Heart left ventricle (tissue), 16 donors: Measurements from ENCODE around the gene UBE2QL1. TPM values are rescaled to one million over a fixed set of nuclear protein-coding genes. Genes with fewer than 3 reads are reported as not detected.

ENCODE experiments used
- ATAC-seq, 4 donors: fragments of 200-7000 bp; cut with Tn5 transposase; one replicate each; pipeline ENCODE4 v1.9.1; 2020 to 2022; ENCODE audit warnings: moderate library complexity in 4 of 4, mild to moderate bottlenecking in 3 of 4, moderate number of reproducible peaks in 1 of 4
- DNase-seq, 5 donors: peaks; one replicate each; pipeline ENCODE4 v3.0.0-alpha.2; 2020
- H3K27ac ChIP-seq, 12 donors: fragments of 200-600 bp; sonication (generic) in 4 of 12; one replicate each; pipeline versions ENCODE4 v1.5.0 to v1.8.0; 2016 to 2022; ENCODE audit warnings: mild to moderate bottlenecking in 2 of 12
- H3K27me3 ChIP-seq, 9 donors: fragments of 200-600 bp; sonication (generic) in 2 of 9; one replicate each; pipeline versions ENCODE4 v1.5.1 to v1.8.0; 2016 to 2022; ENCODE audit warnings: mild to moderate bottlenecking in 3 of 9
- H3K36me3 ChIP-seq, 9 donors: fragments of 200-600 bp; sonication (generic) in 2 of 9; one replicate each; pipeline versions ENCODE4 v1.5.0 to v1.8.0; 2018 to 2022; ENCODE audit warnings: mild to moderate bottlenecking in 2 of 9
- H3K4me1 ChIP-seq, 12 donors: fragments of 200-600 bp; sonication (generic) in 4 of 12; one replicate each; pipeline versions ENCODE4 v1.5.0 to v1.8.0; 2016 to 2022; ENCODE audit warnings: mild to moderate bottlenecking in 3 of 12
- H3K4me3 ChIP-seq, 12 donors: fragments of 200-600 bp; sonication (generic) in 4 of 12; one replicate each; pipeline versions ENCODE4 v1.5.0 to v1.8.0; 2017 to 2022; ENCODE audit warnings: mild to moderate bottlenecking in 9 of 12, moderate library complexity in 4 of 12
- H3K9me3 ChIP-seq, 12 donors: fragments of 200-600 bp; sonication (generic) in 4 of 12; one replicate each; pipeline versions ENCODE4 v1.5.0 to v1.8.0; 2016 to 2022; ENCODE audit warnings: mild to moderate bottlenecking in 1 of 12
- CTCF ChIP-seq, 12 donors: fragments of 200-600 bp; sonication (generic) in 4 of 12; IDR thresholded peaks; one replicate each; pipeline versions ENCODE4 v1.5.0 to v1.8.0; 2018 to 2022; ENCODE audit warnings: antibody characterized with exemption in 12 of 12, mild to moderate bottlenecking in 5 of 12
- POLR2A ChIP-seq, 2 donors: fragments of 450-650 bp; IDR thresholded peaks; one replicate each; pipeline ENCODE4 v1.6.1; 2017; ENCODE audit warnings: antibody characterized with exemption in 2 of 2, mild to moderate bottlenecking in 2 of 2, moderate library complexity in 2 of 2
- WGBS, 4 donors: extraction: QIAGEN DNeasy Blood & Tissue Kit in 2 of 4; methylation state at CpG; one replicate each; pipeline versions ENCODE4 v1.1.5 to v1.1.7; 2013 to 2018; 5-methylcytosine and 5-hydroxymethylcytosine counted together
- intact Hi-C, 10 donors: fragments of 100-400 bp; cut with DNase I; formaldehyde crosslinking; loops; one replicate each; pipeline versions ENCODE4 v1.11.1 to v1.14.2; 2022
- polyA plus RNA-seq, 2 donors: library from polyadenylated mRNA; stranded (reverse); fragments of 200-250 nt; gene quantifications; one replicate each; pipeline ENCODE4 v1.2.3, GENCODE V29; 2013
- total RNA-seq, 9 donors: library from RNA; depleted of rRNA in 2 of 9; stranded (reverse); fragments of >200 nt in 2 of 9; fragmentation: NEBNext Ultra II Directional in 3 of 9; extraction: Animal tissue kit (Norgen Biotek cat#: 25700) in 3 of 9; gene quantifications; one replicate each; pipeline versions ENCODE4 v1.1.0 to v1.2.4, GENCODE V29; 2016 to 2023
- donor health status: ischemic (EF 13 %, LVEDD 7.1; RV severe dilation, severe dysfunction).
- donor health status: healthy with polysubstance abuse.
- donor health status: DM: no; HTN: yes; CAD: no.
- donor health status: DM: no; HTN: no; CAD: no.
- donor health status: ischemic (EF 25% LVEDD 6.9; RV normal size, moderate dysfunction).
- donor health status: ischemic (EF 25% LVEDD 5.7; RV mildly dilated, moderate dysfunction).
- donor health status: healthy.
- donor health status: DM: yes; HTN: yes; CAD: no.
- donor health status: ischemic (EF 35%, LVEDD 5.7; RV mildly dilated, moderate dysfunction).
- donor health status: nonischemic (EF 11% LVEDD 7.7; RV severe dilation, severe dysfunction).
- donor health status: DM: yes; HTN: yes; CAD: no.
- donor health status: PGD.
- donor health status: ischemic (EF 29% LVEDD 5.4; RV normal size, mild dysfunction).
- donor health status: nonischemic (EF 23%, LVEDD 6.1; RV moderate dilation, normal function).

The UBE2QL1 gene
- total and polyA plus RNA-seq, 11 donors: 9.8 to 32.0 (median 19.7) TPM

- TF ChIP-seq POLR2A (IDR thresholded peaks at IDR 0.05) (no peak), CTCF (IDR thresholded peaks at IDR 0.05) (no peak)
- H3K27ac ChIP-seq: peak overlapping the region; percentile 74 to 96 (median 82)
- DNase-seq: no peak
- ATAC-seq: peak; percentile 1 to 12 (median 8)
- 47 to 54% (median 48%) methylated on average over 2 of the region's 2 CpGs for WGBS, 4 donors
- intact Hi-C loops: loop anchor here in 2 of 10 donors (5.0 to 10.0 kb wide), 3 partner anchors 58 to 291 kb away; partner anchors contain the start of gene TENT4A (in 1 of the 2)
- peaks cover 0 to 37% (median 6%) of the 10 kb centered on the region in 9 donors for H3K27me3 ChIP-seq
- H3K9me3 ChIP-seq: no peaks in the 10 kb centered on the region
- peak overlapping the region in 2 of 12 donors; percentile 15 to 31 for H3K4me3 ChIP-seq
- H3K36me3 ChIP-seq: peaks cover 0 to 3% (median 0%) of the 10 kb centered on the region in 9 donors
- H3K4me1 ChIP-seq: peaks cover 0 to 47% (median 15%) of the 10 kb centered on the region in 12 donors
Measured at GRCh38 chr5:6453937-6454560, 5.4 kb downstream of the UBE2QL1 start.

- peak in 4 of 5 donors; percentile 54 to 80 (median 64) for DNase-seq
Measured at GRCh38 chr5:6454628-6455053, 6.0 kb downstream of the UBE2QL1 start.

GRCh38 chr5:6455571-6456200 lies 7.0 kb downstream of the UBE2QL1 start:
- peak; percentile 4 to 40 (median 24) for ATAC-seq
- 57 to 66% (median 64%) methylated on average over 11 to 13 of the region's 13 CpGs for WGBS, 4 donors
- Histone ChIP-seq H3K9me3 (no peaks in the 10 kb centered on the region), H3K4me3 (no peak overlapping the region), H3K36me3 (peaks cover 0 to 3% (median 0%) of the 10 kb centered on the region in 9 donors), H3K4me1 (peaks cover 0 to 47% (median 15%) of the 10 kb centered on the region in 12 donors), H3K27ac (peak overlapping the region; percentile 74 to 96 (median 82)), H3K27me3 (peaks cover 0 to 21% (median 1%) of the 10 kb centered on the region in 9 donors)
- TF ChIP-seq POLR2A (IDR thresholded peaks at IDR 0.05): no peak
- TF ChIP-seq CTCF (IDR thresholded peaks at IDR 0.05): no peak
- DNase-seq: peak in 2 of 5 donors; percentile 47 to 60
- intact Hi-C loops: loop anchor here in 1 of 10 donors (10.0 kb wide), 2 partner anchors 259 to 289 kb away; partner anchors contain the start of gene TENT4A

More at GRCh38 chr5:6454628-6455053, 6.0 kb downstream of the UBE2QL1 start:
- Histone ChIP-seq H3K27me3 (peaks cover 0 to 31% (median 6%) of the 10 kb centered on the region in 9 donors), H3K36me3 (peaks cover 0 to 3% (median 0%) of the 10 kb centered on the region in 9 donors), H3K27ac (peak overlapping the region; percentile 74 to 96 (median 82)), H3K4me3 (peak overlapping the region in 2 of 12 donors; percentile 15 to 31), H3K4me1 (peaks cover 0 to 47% (median 15%) of the 10 kb centered on the region in 12 donors), H3K9me3 (no peaks in the 10 kb centered on the region)
- TF ChIP-seq CTCF (IDR thresholded peaks at IDR 0.05) (no peak), POLR2A (IDR thresholded peaks at IDR 0.05) (no peak)
- intact Hi-C loops: loop anchor here in 2 of 10 donors (5.0 to 10.0 kb wide), 3 partner anchors 58 to 290 kb away; partner anchors contain the start of gene TENT4A (in 1 of the 2)
- 42 to 66% (median 54%) methylated on average over 12 of the region's 12 CpGs for WGBS, 4 donors
- ATAC-seq: peak; percentile 85 to 93 (median 92)
